ENCODE results near the gene C1orf198.

C1orf198 gene

GRCh38 chr1:230891413-230891812, 23.1 kb upstream of the C1orf198 start:
- no peak for DNase-seq

- DNase-seq = no peak
Observed at GRCh38 chr1:230884646-230885045, 16.3 kb upstream of the C1orf198 start.

GRCh38 chr1:230883967-230884366, 15.6 kb upstream of the C1orf198 start:
- DNase-seq = no peak

- no peak for DNase-seq
Observed at GRCh38 chr1:230879778-230880177, 11.5 kb upstream of the C1orf198 start.

GRCh38 chr1:230878591-230878990, 10.3 kb upstream of the C1orf198 start:
- no peak for DNase-seq

GRCh38 chr1:230877924-230878590, 9.7 kb upstream of the C1orf198 start:
- DNase-seq = no peak

GRCh38 chr1:230877146-230877923, 9.0 kb upstream of the C1orf198 start:
- DNase-seq = no peak

- DNase-seq = no peak
Observed at GRCh38 chr1:230876660-230877059, 8.3 kb upstream of the C1orf198 start.

- no peak for DNase-seq
Observed at GRCh38 chr1:230875370-230875769, 7.0 kb upstream of the C1orf198 start.

GRCh38 chr1:230870916-230871315, 2.6 kb upstream of the C1orf198 start:
- DNase-seq = no peak

- DNase-seq = no peak
Observed at GRCh38 chr1:230869500-230869899, 1.2 kb upstream of the C1orf198 start.

- DNase-seq = no peak
Observed at GRCh38 chr1:230868736-230869385, 540 bp upstream of the C1orf198 start.

- no peak for DNase-seq
Observed at GRCh38 chr1:230867101-230867902, 1.0 kb downstream of the C1orf198 start.

- no peak for DNase-seq
Observed at GRCh38 chr1:230866171-230867070, 1.9 kb downstream of the C1orf198 start.

GRCh38 chr1:230865062-230865817, 3.1 kb downstream of the C1orf198 start:
- no peak for DNase-seq

GRCh38 chr1:230864441-230864840, 3.9 kb downstream of the C1orf198 start:
- DNase-seq = no peak

- DNase-seq = no peak
Observed at GRCh38 chr1:230863449-230863848, 4.9 kb downstream of the C1orf198 start.

GRCh38 chr1:230861970-230862595, 6.2 kb downstream of the C1orf198 start:
- DNase-seq = no peak

GRCh38 chr1:230861489-230861888, 6.8 kb downstream of the C1orf198 start:
- no peak for DNase-seq

GRCh38 chr1:230860617-230861384, 7.5 kb downstream of the C1orf198 start:
- no peak for DNase-seq

Measured in NCI-H187 treated with DMSO at 0.1 percent for 48 hours (cell line).